ENCODE results near the gene EPN1. TPM values are rescaled to one million over a fixed set of nuclear protein-coding genes. Genes with fewer than 3 reads are reported as not detected.
A peak's percentile ranks its signal among the peaks of the same experiment; 100 is the strongest.

The EPN1 gene
- total and polyA plus RNA-seq, 2 of the 13 experiments (the other 11 are each of a cell fraction or from before 2014, with no cell fraction given), result 28.9 to 31.7 TPM

DNA sequence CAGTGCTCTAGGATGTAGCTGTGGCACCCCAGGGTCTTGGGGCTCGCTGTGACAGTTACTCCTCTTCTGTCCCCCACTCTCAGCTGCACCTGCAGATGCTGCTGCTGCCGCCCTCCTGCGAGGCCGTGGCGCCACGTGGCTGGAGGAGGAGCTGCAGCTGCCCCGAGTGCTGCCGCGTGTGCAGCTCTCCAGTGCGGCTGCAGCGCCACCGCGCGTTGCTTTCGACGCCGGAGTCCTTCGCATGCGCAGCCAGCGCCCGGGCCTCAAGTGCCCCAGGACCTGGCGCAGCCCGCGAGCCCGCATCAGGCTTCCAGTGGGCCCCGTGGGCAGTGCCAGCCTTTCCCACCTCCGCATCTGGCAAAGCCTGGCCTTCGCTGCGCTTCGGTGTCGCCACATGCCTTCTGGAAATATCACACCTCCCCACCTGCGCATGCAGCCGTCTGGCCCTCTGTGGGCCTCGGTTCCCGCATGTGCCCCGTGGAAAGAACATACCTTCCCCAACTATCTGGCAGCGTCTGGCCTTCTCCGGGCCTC lies 34.9 kb upstream of the EPN1 start (continued):
- TF ChIP-seq, protein P1, sequence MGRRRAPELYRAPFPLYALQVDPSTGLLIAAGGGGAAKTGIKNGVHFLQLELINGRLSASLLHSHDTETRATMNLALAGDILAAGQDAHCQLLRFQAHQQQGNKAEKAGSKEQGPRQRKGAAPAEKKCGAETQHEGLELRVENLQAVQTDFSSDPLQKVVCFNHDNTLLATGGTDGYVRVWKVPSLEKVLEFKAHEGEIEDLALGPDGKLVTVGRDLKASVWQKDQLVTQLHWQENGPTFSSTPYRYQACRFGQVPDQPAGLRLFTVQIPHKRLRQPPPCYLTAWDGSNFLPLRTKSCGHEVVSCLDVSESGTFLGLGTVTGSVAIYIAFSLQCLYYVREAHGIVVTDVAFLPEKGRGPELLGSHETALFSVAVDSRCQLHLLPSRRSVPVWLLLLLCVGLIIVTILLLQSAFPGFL (CRISPR knock-in tag; IDR thresholded peaks at IDR 0.05), result no peak
- no peak for TF ChIP-seq ZNF383 (CRISPR knock-in tag; IDR thresholded peaks at IDR 0.05; ENCODE audit: borderline replicate concordance)
- no peak for TF ChIP-seq ELF3 (CRISPR knock-in tag; IDR thresholded peaks at IDR 0.05)
- no peak for TF ChIP-seq HOXD1 (CRISPR knock-in tag; IDR thresholded peaks at IDR 0.05)
- TF ChIP-seq ZNF124 (CRISPR knock-in tag; IDR thresholded peaks at IDR 0.05), result no peak
- no peak for TF ChIP-seq ZNF547 (CRISPR knock-in tag; IDR thresholded peaks at IDR 0.05)
- no peak for TF ChIP-seq ATRX (CRISPR knock-in tag; IDR thresholded peaks at IDR 0.05; ENCODE audit: borderline replicate concordance)
- no peak for TF ChIP-seq ZNF556 (CRISPR knock-in tag; IDR thresholded peaks at IDR 0.05; ENCODE audit: borderline replicate concordance)
- TF ChIP-seq SIX1 (CRISPR knock-in tag; IDR thresholded peaks at IDR 0.05; ENCODE audit: borderline replicate concordance), result no peak
- TF ChIP-seq GTF2F1 (IDR thresholded peaks at IDR 0.05; ENCODE audit: low read length), result no peak
- no peak for TF ChIP-seq LCORL (IDR thresholded peaks at IDR 0.05)
- TF ChIP-seq LCORL (CRISPR knock-in tag; IDR thresholded peaks at IDR 0.05), result peak; percentile 54; the same call in 1 of the 2 replicates
- TF ChIP-seq FOXC1 (CRISPR knock-in tag; IDR thresholded peaks at IDR 0.05; ENCODE audit: borderline replicate concordance), result 0 out of 2 replicates have a peak, but pooled peaks have one; percentile 33
- TF ChIP-seq ZNF558 (CRISPR knock-in tag; IDR thresholded peaks at IDR 0.05; ENCODE audit: borderline replicate concordance), result no peak
- no peak for TF ChIP-seq BCLAF1 (IDR thresholded peaks at IDR 0.05)
- no peak for TF ChIP-seq CREBL2 (CRISPR knock-in tag; IDR thresholded peaks at IDR 0.05; ENCODE audit: borderline replicate concordance)
- no peak for TF ChIP-seq ZNF614 (CRISPR knock-in tag; IDR thresholded peaks at IDR 0.05; ENCODE audit: borderline replicate concordance)
- 0 out of 2 replicates have a peak, but pooled peaks have one; percentile 52 for TF ChIP-seq CAMTA2 (CRISPR knock-in tag; IDR thresholded peaks at IDR 0.05; ENCODE audit: borderline replicate concordance)
- TF ChIP-seq ZBTB7B (CRISPR knock-in tag; IDR thresholded peaks at IDR 0.05), result no peak
- TF ChIP-seq ZNF589 (CRISPR knock-in tag; conservative IDR thresholded peaks at IDR 0.05), result 0 out of 2 replicates have a peak, but pooled peaks have one; percentile 64
- TF ChIP-seq SALL1 (CRISPR knock-in tag; IDR thresholded peaks at IDR 0.05), result no peak
- no peak for TF ChIP-seq FOXO4 (CRISPR knock-in tag; conservative IDR thresholded peaks at IDR 0.05)
- no peak for TF ChIP-seq RBM22 (optimal IDR thresholded peaks at IDR 0.05; ENCODE audit: low read length)
- TF ChIP-seq ZMYM3 (CRISPR knock-in tag; IDR thresholded peaks at IDR 0.05), result no peak
- TF ChIP-seq KLF6 (CRISPR knock-in tag; IDR thresholded peaks at IDR 0.05), result no peak
- no peak for TF ChIP-seq PAX8 (CRISPR knock-in tag; IDR thresholded peaks at IDR 0.05; ENCODE audit: borderline replicate concordance)
- TF ChIP-seq ADNP (CRISPR knock-in tag; IDR thresholded peaks at IDR 0.05), result no peak
- no peak for TF ChIP-seq RBFOX2 (IDR thresholded peaks at IDR 0.05; ENCODE audit: low read depth, low read length)
